Calu3 (cell line): Measurements from ENCODE around the gene PTRH2. TPM values are rescaled to one million over a fixed set of nuclear protein-coding genes. Genes with fewer than 3 reads are reported as not detected.

Source experiments
- BruUV-seq: library from RNA; stranded (reverse); fragments of 400-500 nt; replicated peaks from 2 replicates; lab custom pipeline; 2021; lab: Mats Ljungman, UMichigan
- CTCF ChIA-PET: fragments of 300-600 bp; sonication (Branson Sonifier 250); formaldehyde crosslinking; loops from one replicate; lab custom pipeline; 2022; ENCODE audit warnings: antibody characterized with exemption; lab: Charles Lee
- DNase-seq: peaks from one replicate; pipeline ENCODE4 v3.0.0; 2022
- H3K27ac Mint-ChIP-seq: one replicate; pipeline ENCODE4 v1.8.0; 2022; ENCODE audit warnings: mixed read lengths; ENCODE audit not compliant: unreplicated experiment
- H3K27me3 Mint-ChIP-seq: one replicate; pipeline ENCODE4 v1.8.0; 2022; ENCODE audit warnings: mixed read lengths; ENCODE audit not compliant: unreplicated experiment
- H3K36me3 Mint-ChIP-seq: one replicate; pipeline ENCODE4 v1.8.0; 2022; ENCODE audit warnings: mild to moderate bottlenecking, moderate library complexity, mixed read lengths; ENCODE audit not compliant: insufficient read depth, unreplicated experiment
- H3K4me1 Mint-ChIP-seq: one replicate; pipeline ENCODE4 v1.8.0; 2022; ENCODE audit warnings: mild to moderate bottlenecking, low read depth, mixed read lengths; ENCODE audit not compliant: unreplicated experiment
- H3K4me3 Mint-ChIP-seq: one replicate; pipeline ENCODE4 v1.8.0; 2022; ENCODE audit warnings: mild to moderate bottlenecking, low read depth, moderate library complexity, mixed read lengths; ENCODE audit not compliant: unreplicated experiment
- H3K9me3 Mint-ChIP-seq: one replicate; pipeline ENCODE4 v1.8.0; 2022; ENCODE audit warnings: low read depth, mixed read lengths; ENCODE audit not compliant: unreplicated experiment
- intact Hi-C: fragments of 100-400 bp; cut with micrococcal nuclease; formaldehyde crosslinking; loops from one replicate; pipeline ENCODE4 v1.10.0; 2022; ENCODE audit not compliant: unreplicated experiment
- total RNA-seq: library from RNA; stranded (reverse); gene quantifications from 2 replicates; pipeline ENCODE4 v1.2.3, GENCODE V29; 2022
- TF ChIP-seq, protein P1 (sequence below): fragments of 200-600 bp; IDR thresholded peaks from one replicate; pipeline ENCODE4 v1.8.0; 2022; ENCODE audit warnings: antibody characterized with exemption; ENCODE audit not compliant: unreplicated experiment

The PTRH2 gene
- total RNA-seq, 1 experiment from 2014 or later, result 29.8 TPM

DNA sequence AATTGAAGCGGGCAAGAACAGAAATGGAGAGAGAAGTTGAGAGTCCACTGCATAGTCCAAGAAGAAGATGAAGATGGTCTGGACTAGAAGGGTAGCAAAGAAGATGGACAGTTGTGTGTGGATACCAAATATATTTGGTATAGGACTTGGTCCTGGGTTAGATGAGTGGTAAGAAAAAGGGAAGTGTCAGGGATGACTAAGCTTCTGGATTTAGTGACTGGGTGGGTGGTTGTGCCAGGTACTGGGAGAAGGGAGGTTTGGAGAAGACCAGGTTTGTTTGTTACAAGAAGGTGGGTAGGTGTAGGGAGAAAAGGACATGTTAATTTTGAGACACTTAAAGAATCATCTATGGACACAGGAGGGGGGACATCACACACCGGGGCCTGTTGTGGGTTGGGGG, 5.6 kb upstream of the PTRH2 start:
- BruUV-seq, result no TSS peak
- Mint-ChIP-seq H3K27me3 (no peaks in the 10 kb centered on the region), H3K9me3 (no peaks in the 10 kb centered on the region), H3K4me1 (peaks cover 13% of the 10 kb centered on the region), H3K27ac (no peak overlapping the region), H3K36me3 (peaks cover 29% of the 10 kb centered on the region), H3K4me3 (no peak overlapping the region)
- intact Hi-C loops, result no loop called here
- TF ChIP-seq, protein P1, sequence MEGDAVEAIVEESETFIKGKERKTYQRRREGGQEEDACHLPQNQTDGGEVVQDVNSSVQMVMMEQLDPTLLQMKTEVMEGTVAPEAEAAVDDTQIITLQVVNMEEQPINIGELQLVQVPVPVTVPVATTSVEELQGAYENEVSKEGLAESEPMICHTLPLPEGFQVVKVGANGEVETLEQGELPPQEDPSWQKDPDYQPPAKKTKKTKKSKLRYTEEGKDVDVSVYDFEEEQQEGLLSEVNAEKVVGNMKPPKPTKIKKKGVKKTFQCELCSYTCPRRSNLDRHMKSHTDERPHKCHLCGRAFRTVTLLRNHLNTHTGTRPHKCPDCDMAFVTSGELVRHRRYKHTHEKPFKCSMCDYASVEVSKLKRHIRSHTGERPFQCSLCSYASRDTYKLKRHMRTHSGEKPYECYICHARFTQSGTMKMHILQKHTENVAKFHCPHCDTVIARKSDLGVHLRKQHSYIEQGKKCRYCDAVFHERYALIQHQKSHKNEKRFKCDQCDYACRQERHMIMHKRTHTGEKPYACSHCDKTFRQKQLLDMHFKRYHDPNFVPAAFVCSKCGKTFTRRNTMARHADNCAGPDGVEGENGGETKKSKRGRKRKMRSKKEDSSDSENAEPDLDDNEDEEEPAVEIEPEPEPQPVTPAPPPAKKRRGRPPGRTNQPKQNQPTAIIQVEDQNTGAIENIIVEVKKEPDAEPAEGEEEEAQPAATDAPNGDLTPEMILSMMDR, result no peak
- CTCF ChIA-PET, result no interaction called here
- DNase-seq, result no peak

DNA sequence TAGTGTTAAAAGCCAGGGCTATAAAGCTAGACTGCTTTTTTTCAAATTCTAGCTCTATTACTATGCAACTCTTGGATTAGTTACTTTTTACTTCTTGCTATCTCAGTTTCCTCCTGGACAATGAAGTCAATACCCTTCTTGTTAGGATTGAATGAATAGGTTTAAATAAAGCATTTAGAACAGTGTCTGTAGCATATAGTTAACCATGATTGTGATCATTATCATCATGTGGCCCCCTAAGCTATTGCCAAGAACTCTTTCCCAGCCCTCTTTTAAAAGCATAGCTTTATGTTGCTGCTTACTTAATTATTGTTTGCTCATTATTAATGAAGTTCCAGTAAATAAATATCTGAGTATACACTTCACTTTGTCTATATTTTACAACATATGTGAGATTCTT, 4.7 kb upstream of the PTRH2 start:
- BruUV-seq, result no TSS peak
- H3K4me1 Mint-ChIP-seq, result peaks cover 21% of the 10 kb centered on the region
- intact Hi-C loops, result no loop called here
- H3K27me3 Mint-ChIP-seq, result no peaks in the 10 kb centered on the region
- H3K36me3 Mint-ChIP-seq, result peaks cover 36% of the 10 kb centered on the region
- no peak for DNase-seq
- CTCF ChIA-PET, result no interaction called here
- TF ChIP-seq, protein P1, result no peak
- no peak overlapping the region for H3K4me3 Mint-ChIP-seq
- H3K27ac Mint-ChIP-seq, result no peak overlapping the region
- H3K9me3 Mint-ChIP-seq, result no peaks in the 10 kb centered on the region

DNA sequence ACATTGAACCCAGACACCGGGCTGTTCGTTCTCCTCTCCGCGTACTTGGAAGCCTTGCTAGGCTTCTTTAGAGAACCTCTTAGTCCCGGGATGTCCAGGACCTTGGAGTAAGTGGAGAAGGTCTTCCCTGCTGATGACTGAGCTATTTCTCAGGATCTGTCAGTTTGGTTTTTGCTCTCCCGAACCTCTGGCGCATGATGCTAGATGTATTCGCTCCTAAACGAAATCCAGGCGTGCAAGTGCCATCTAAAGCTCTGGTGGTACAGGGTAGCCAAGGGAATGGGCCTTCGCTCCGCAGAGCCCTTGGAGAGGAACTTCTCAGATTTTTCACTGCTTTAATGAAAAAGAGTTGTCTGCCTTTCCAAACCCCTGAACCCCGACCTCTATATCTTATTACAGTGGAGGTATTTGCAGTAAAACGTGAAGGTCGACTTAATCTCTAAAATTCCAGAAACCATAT, 771 bp upstream of the PTRH2 start:
- no TSS peak for BruUV-seq

DNA sequence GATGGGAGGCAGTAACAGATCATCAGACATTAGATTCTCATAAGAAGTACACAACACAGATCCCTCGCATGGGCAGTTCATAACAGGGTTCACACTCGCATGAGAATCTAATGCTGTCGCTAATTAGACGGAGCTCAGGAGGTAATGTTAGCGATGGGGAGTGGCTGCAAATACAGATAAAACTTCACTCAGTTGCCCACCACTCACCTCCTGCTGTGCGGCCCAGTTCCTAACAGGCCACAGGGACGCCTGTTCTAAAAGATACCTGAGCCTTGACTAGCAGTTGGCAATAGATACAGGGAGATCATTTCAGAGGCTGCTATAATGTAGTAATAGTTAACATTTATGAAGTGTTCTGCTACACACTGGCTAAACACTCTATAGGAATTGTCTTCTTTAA, 4.9 kb downstream of the PTRH2 start:
- Mint-ChIP-seq H3K4me3 (no peak overlapping the region), H3K36me3 (peaks cover 75% of the 10 kb centered on the region), H3K9me3 (no peaks in the 10 kb centered on the region), H3K27me3 (no peaks in the 10 kb centered on the region), H3K4me1 (peaks cover 30% of the 10 kb centered on the region), H3K27ac (no peak overlapping the region)
- DNase-seq, result no peak
- TF ChIP-seq, protein P1, result no peak
- CTCF ChIA-PET, result interaction anchor here (0.7 kb wide), 1 partner anchor 1094 kb away, joined by 3 read pairs; no protein-coding TSS in a partner anchor
- intact Hi-C loops, result no loop called here
- BruUV-seq, result no TSS peak

More for the DNA sequence above, 771 bp upstream of the PTRH2 start:
- no peak for DNase-seq
- peaks cover 31% of the 10 kb centered on the region for H3K4me1 Mint-ChIP-seq
- peak overlapping the region; percentile 99 for H3K27ac Mint-ChIP-seq
- no peaks in the 10 kb centered on the region for H3K9me3 Mint-ChIP-seq
- peaks cover 65% of the 10 kb centered on the region for H3K36me3 Mint-ChIP-seq
- intact Hi-C loops, result no loop called here
- CTCF ChIA-PET, result interaction anchor here (0.6 kb wide), 1 partner anchor 90 kb away, joined by 3 read pairs; no protein-coding TSS in a partner anchor
- TF ChIP-seq, protein P1, result no peak
- H3K27me3 Mint-ChIP-seq, result no peaks in the 10 kb centered on the region
- H3K4me3 Mint-ChIP-seq, result peak overlapping the region; percentile 85
